Panc1 (cell line): ENCODE data around the gene CDK14. TPM values are rescaled to one million over a fixed set of nuclear protein-coding genes. Genes with fewer than 3 reads are reported as not detected.

ENCODE experiments used
- ATAC-seq: fragments of 200-7000 bp; cut with Tn5 transposase; 2 replicates; pipeline ENCODE4 v1.9.1; 2020; ENCODE audit warnings: mild to moderate bottlenecking, moderate library complexity
- BruUV-seq: library from RNA; stranded (reverse); fragments of 400-500 nt; replicated peaks from 2 replicates; lab custom pipeline; 2021; lab: Mats Ljungman, UMichigan
- CTCF ChIA-PET: fragments of 300-600 bp; sonication (Branson Sonifier 250); formaldehyde crosslinking; loops from one replicate; lab custom pipeline; 2022; ENCODE audit warnings: antibody characterized with exemption; lab: Charles Lee
- POLR2A ChIA-PET: fragments of 300-600 bp; sonication (Branson Sonifier 250); formaldehyde crosslinking; loops from one replicate; lab custom pipeline; 2022; ENCODE audit warnings: antibody characterized with exemption; lab: Charles Lee
- DNase-seq: peaks from one replicate; pipeline ENCODE4 v3.0.0-alpha.2; 2010; ENCODE audit warnings: low read depth, low spot score
- H3K27ac ChIP-seq: 2 replicates; pipeline ENCODE4 v1.5.1; 2011; ENCODE audit warnings: mild to moderate bottlenecking, low read length, inconsistent platforms
- H3K27me3 ChIP-seq: fragments of 200-500 bp; sonication (Bioruptor generic); 2 replicates; pipeline ENCODE4 v1.6.0; 2014; ENCODE audit warnings: low read length, inconsistent platforms; ENCODE audit not compliant: control insufficient read depth, insufficient read depth
- H3K36me3 ChIP-seq: fragments of 200-500 bp; sonication (Bioruptor generic); 2 replicates; pipeline ENCODE4 v1.5.1; 2014; ENCODE audit warnings: inconsistent platforms, mild to moderate bottlenecking, low read length, moderate library complexity; ENCODE audit not compliant: control insufficient read depth, insufficient read depth
- H3K4me1 ChIP-seq: 2 replicates; pipeline ENCODE4 v1.5.1; 2011; ENCODE audit warnings: inconsistent platforms, mild to moderate bottlenecking, low read length, moderate library complexity; ENCODE audit not compliant: control insufficient read depth, insufficient read depth
- H3K4me3 ChIP-seq, 2 experiments: 2 replicates each; pipeline ENCODE4 v1.5.1; 2011 to 2012; ENCODE audit warnings: low read depth in 2 of 2, low read length in 2 of 2, mild to moderate bottlenecking in 2 of 2, inconsistent platforms in 1 of 2, moderate library complexity in 1 of 2
- H3K9me3 ChIP-seq: fragments of 200-500 bp; sonication (Bioruptor generic); 2 replicates; pipeline ENCODE4 v1.5.1; 2014; ENCODE audit warnings: low read depth, mild to moderate bottlenecking, inconsistent platforms, low read length, moderate library complexity; ENCODE audit not compliant: control insufficient read depth, insufficient read depth
- POLR2AphosphoS5 ChIP-seq: IDR thresholded peaks from 2 replicates; pipeline ENCODE4 v1.6.1; 2012; ENCODE audit warnings: mild to moderate bottlenecking, low read depth, low read length, moderate library complexity
- SIN3A ChIP-seq: IDR thresholded peaks from 2 replicates; pipeline ENCODE4 v1.6.1; 2012; ENCODE audit warnings: low read depth, mild to moderate bottlenecking, low read length, moderate library complexity, borderline replicate concordance; ENCODE audit not compliant: insufficient read depth
- TCF7L2 ChIP-seq: IDR thresholded peaks from 2 replicates; pipeline ENCODE4 v1.6.1; 2011; ENCODE audit warnings: mild to moderate bottlenecking, low read depth, low read length, inconsistent platforms
- in situ Hi-C: cut with HindIII; loops from 2 replicates; pipeline ENCODE4 v1.10.0; 2016; ENCODE audit warnings: low sequenced_read_pairs, low pct_unique_long_range_greater_than_20kb
- intact Hi-C: fragments of 100-400 bp; cut with micrococcal nuclease; formaldehyde crosslinking; loops from one replicate; pipeline ENCODE4 v1.10.0; 2022; ENCODE audit not compliant: unreplicated experiment
- total RNA-seq: library from RNA; stranded (reverse); gene quantifications from one replicate; pipeline ENCODE4 v1.2.1, GENCODE V29; 2021; ENCODE audit not compliant: unreplicated experiment
- TF ChIP-seq, protein P1 (sequence below): fragments of 450-650 bp; IDR thresholded peaks from 2 replicates; pipeline ENCODE4 v1.5.1; 2017; ENCODE audit warnings: mild to moderate bottlenecking
- TF ChIP-seq, protein P2 (sequence below), 2 experiments: IDR thresholded peaks; 2 replicates each; pipeline ENCODE4 v1.6.1; 2011 to 2012; ENCODE audit warnings: low read depth in 2 of 2, control low read depth in 1 of 2, low read length in 1 of 2, mild to moderate bottlenecking in 1 of 2, moderate library complexity in 1 of 2; ENCODE audit not compliant: insufficient read depth in 1 of 2

Gene CDK14
- total RNA-seq, 1 experiment from 2014 or later, result 3.0 TPM

DNA sequence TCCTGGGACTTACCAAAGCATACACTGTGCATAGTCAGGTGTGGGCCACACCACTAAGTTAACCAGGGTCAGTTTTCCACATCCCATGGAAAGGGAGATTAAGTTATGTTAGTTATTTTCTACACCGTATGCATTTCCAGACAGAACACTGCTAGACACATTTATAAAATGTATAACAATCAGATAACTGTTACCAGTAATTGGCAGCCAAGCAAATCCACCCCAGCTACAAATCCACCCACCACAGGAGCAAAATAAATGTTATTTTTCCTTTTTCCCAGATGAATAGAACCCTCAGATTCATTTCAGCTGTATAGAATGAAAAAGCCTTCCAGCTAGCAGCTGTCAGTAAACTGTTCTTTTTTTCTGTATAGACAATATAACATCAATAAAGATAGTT is 411.2 kb downstream of the CDK14 start:
- DNase-seq (no peak), ATAC-seq (no peak)
- Histone ChIP-seq H3K27ac (no peak overlapping the region), H3K4me1 (no peaks in the 10 kb centered on the region), H3K9me3 (no peaks in the 10 kb centered on the region), H3K36me3 (no peaks in the 10 kb centered on the region), H3K27me3 (no peaks in the 10 kb centered on the region), H3K4me3 (no peak overlapping the region)
- POLR2A ChIA-PET, result no interaction called here
- no peak for TF ChIP-seq TCF7L2
- TF ChIP-seq, protein P1, sequence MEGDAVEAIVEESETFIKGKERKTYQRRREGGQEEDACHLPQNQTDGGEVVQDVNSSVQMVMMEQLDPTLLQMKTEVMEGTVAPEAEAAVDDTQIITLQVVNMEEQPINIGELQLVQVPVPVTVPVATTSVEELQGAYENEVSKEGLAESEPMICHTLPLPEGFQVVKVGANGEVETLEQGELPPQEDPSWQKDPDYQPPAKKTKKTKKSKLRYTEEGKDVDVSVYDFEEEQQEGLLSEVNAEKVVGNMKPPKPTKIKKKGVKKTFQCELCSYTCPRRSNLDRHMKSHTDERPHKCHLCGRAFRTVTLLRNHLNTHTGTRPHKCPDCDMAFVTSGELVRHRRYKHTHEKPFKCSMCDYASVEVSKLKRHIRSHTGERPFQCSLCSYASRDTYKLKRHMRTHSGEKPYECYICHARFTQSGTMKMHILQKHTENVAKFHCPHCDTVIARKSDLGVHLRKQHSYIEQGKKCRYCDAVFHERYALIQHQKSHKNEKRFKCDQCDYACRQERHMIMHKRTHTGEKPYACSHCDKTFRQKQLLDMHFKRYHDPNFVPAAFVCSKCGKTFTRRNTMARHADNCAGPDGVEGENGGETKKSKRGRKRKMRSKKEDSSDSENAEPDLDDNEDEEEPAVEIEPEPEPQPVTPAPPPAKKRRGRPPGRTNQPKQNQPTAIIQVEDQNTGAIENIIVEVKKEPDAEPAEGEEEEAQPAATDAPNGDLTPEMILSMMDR, result no peak
- TF ChIP-seq, protein P2, sequence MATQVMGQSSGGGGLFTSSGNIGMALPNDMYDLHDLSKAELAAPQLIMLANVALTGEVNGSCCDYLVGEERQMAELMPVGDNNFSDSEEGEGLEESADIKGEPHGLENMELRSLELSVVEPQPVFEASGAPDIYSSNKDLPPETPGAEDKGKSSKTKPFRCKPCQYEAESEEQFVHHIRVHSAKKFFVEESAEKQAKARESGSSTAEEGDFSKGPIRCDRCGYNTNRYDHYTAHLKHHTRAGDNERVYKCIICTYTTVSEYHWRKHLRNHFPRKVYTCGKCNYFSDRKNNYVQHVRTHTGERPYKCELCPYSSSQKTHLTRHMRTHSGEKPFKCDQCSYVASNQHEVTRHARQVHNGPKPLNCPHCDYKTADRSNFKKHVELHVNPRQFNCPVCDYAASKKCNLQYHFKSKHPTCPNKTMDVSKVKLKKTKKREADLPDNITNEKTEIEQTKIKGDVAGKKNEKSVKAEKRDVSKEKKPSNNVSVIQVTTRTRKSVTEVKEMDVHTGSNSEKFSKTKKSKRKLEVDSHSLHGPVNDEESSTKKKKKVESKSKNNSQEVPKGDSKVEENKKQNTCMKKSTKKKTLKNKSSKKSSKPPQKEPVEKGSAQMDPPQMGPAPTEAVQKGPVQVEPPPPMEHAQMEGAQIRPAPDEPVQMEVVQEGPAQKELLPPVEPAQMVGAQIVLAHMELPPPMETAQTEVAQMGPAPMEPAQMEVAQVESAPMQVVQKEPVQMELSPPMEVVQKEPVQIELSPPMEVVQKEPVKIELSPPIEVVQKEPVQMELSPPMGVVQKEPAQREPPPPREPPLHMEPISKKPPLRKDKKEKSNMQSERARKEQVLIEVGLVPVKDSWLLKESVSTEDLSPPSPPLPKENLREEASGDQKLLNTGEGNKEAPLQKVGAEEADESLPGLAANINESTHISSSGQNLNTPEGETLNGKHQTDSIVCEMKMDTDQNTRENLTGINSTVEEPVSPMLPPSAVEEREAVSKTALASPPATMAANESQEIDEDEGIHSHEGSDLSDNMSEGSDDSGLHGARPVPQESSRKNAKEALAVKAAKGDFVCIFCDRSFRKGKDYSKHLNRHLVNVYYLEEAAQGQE (IDR thresholded peaks at IDR 0.05; ENCODE audit: insufficient read depth in 1 of 2, low read depth in 2 of 2, low read length in 1 of 2), result no peak
- no peak for TF ChIP-seq SIN3A
- TF ChIP-seq POLR2AphosphoS5, result no peak
- BruUV-seq, result no TSS peak
- in situ Hi-C loops (no loop called here), intact Hi-C loops (no loop called here)
- CTCF ChIA-PET, result no interaction called here

- no peaks in the 10 kb centered on the region for H3K27me3 ChIP-seq
- H3K9me3 ChIP-seq, result no peaks in the 10 kb centered on the region
- ATAC-seq, result no peak
- BruUV-seq, result no TSS peak
- no peaks in the 10 kb centered on the region for H3K4me1 ChIP-seq
- intact Hi-C loops, result no loop called here
- no peak for DNase-seq
- H3K4me3 ChIP-seq, result no peak overlapping the region
- no peaks in the 10 kb centered on the region for H3K36me3 ChIP-seq
- ChIA-PET POLR2A (no interaction called here), CTCF (no interaction called here)
- H3K27ac ChIP-seq, result no peak overlapping the region
- in situ Hi-C loops, result no loop called here
- TF ChIP-seq TCF7L2 (no peak), SIN3A (no peak), POLR2AphosphoS5 (no peak)
- TF ChIP-seq, protein P1, result no peak
- TF ChIP-seq, protein P2 (IDR thresholded peaks at IDR 0.05; ENCODE audit: insufficient read depth in 1 of 2, low read depth in 2 of 2, low read length in 1 of 2), result no peak
These were observed 417.0 kb downstream of the CDK14 start for GRCh38 chr7:91013078-91013477.
